NCI-H1048 (cell line): ENCODE data around the gene ADGRD1.

Experiments
- DNase-seq: peaks from one replicate; lab custom pipeline; 2025; lab: John Stamatoyannopoulos, UW

ADGRD1 gene

DNA sequence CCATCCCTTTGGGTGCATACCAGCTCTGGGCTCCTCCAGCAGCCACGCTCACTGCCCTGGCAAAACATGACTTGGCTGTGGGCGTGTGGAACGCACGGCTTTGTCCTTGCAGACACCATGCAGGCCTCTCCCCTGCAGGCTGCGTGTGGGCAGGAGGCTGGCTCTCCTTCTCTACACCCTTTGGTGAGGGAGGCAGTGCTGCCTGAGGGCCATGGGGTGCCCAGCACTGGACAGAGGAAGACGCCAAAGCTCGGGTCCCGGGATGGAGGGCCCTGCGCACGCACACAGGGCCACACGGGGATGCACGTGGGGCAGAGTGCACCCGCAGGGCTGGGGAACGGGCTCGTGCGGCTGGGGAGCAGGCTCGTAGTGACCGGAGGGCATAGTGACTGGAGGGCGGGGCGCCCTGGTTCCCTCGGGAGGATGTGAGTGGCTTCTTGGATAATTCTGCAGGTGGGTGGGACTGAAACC lies 89.7 kb downstream of the ADGRD1 start:
- DNase-seq: no peak

- DNase-seq: no peak
Observed at GRCh38 chr12:131044136-131044535, 90.4 kb downstream of the ADGRD1 start.

DNA sequence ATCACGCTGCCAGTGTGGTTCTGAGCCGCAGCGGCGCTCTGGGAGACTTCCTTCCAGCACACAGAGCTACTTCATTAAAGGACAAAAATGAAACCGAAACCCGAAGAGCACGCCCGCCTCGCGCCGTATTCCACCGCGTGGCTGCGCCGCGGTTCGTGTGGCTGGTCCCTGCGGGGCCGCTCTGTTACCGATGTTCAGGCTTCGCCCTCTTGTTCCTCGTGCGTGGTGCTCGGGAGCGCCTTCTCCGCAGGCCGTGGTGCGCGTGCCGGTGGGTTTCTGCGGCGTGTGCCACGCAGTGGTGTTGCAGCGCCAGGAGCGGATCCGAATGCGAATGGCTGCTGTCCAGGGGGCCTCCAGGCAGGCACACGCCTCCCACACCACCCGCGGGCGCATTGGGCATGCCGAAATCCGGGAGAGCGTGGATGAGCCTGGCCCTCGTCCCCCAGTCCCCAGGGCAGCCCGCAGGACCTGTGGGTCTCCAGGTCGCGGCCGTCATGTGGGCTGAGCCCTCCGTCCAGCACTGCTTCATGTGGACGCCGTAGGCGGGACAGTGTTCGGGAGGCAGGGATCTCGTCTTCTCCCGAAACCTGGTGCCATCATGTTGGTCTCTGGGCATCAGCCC lies 91.2 kb downstream of the ADGRD1 start:
- peak; percentile 42 for DNase-seq

DNA sequence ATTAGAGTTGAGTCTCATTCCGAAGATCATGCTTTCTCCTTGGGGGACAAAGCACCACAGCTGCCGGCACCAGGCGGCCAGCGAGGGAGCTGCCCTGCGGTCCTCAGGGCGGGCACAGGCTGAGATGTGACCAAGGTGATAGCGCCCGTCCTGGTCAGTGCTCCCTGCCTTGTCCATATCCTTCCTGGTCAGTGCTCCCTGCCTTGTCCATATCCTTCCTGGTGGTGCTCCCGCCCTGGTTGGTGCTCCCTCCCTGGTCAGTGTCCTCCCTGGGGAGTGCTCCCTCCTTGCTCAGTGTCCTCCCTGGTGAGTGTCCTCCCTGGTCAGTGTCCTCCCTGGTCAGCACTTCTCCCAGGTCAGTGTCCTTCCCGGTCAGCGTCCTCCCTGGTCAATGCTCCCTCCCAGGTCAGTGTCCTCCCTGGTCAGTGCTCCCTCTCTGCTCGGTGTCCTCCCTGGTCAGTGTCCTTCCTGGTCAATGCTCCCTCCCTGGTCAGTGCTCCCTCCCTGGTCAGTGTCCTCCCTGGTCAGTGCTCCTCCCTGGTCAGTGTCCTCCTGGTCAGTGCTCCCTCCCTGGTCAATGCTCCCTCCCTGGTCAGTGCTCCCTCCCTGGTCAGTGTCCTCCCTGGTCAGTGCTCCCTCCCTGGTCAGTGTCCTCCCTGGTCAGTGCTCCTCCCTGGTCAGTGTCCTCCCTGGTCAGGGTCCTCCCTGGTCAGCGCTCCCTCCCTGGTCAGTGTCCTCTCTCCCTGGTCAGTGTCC lies 92.2 kb downstream of the ADGRD1 start:
- DNase-seq: no peak

DNA sequence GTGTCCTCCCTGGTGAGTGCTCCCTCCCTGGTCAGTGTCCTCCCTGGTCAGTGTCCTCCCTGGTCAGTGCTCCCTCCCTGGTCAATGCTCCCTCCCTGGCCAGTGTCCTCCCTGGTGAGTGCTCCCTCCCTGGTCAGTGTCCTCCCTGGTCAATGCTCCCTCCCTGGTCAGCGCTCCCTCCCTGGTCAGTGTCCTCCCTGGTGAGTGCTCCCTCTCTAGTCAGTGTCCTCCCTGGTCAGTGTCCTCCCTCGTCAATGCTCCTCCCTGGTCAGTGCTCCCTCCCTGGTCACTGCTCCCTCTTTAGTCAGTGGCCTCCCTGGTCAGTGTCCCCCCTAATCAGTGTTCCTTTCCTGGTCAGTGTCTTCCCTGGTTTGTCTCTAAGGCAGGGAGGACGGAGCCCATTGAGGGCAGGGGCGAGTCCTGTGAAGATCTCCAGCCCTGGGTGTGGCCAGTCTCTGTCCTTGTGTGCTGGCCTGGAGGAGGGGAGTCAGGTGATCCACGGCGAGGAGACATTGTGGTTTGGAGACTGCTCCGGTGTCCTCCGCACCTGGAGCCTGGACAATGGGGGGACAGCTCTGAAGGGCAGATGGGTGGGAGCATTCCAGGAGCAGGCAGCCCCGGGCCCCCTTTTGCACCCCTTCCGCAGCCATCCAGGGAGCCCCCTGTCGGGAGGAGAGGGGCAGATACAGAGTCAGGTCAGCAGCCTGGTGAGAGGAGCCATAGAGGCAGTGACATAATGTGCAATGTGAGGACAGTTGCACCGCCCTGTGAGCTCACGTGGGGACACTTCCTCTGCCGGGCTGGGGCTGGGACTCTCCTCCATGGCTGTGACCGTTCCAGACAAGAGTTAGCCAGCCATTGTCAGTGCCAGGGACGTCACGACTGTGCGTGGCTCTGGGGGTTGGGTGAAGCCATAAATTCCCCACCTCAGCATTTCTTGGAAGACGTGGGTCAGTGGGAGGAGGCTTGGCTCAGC lies 93.4 kb downstream of the ADGRD1 start:
- DNase-seq: no peak

DNA sequence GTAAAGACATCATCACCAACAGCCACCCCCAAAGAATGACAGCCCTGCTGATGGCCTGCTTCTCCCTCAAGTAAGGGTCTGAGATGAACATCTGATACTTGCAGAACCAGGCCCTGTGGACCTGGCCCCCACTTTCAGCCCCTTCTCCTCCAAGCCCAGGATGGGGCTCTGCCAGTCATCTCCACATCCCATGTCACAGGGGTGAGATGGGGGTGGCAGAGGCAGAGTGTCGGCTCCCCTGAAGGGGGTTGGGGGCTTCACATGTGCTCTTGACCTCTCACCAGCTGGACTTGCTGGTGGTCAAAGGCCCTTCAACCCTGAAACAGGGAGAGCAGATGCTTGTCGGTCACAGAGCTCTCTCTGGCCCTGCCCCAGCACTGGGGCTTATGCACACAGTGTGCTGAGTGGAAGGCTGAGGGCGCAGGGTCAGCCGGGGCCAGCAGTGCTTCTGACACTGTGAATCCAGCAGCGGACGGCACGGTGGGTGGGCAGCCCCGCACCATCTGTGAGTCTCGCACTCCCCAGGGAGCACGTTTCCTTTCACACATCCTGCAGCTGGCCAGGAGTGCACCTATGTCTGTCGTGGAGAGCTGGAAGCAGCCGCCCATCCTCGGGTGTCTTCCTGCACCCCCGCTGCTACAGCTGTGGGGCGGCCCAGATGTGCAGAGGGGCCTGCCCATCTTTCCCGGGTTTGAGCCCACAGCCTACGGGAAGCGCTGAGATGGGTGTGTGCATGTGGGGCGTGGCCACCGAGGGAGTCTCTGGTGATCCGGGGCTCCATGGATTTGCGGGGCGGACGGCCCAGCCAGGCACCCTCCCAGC lies 94.3 kb downstream of the ADGRD1 start:
- no peak for DNase-seq

DNA sequence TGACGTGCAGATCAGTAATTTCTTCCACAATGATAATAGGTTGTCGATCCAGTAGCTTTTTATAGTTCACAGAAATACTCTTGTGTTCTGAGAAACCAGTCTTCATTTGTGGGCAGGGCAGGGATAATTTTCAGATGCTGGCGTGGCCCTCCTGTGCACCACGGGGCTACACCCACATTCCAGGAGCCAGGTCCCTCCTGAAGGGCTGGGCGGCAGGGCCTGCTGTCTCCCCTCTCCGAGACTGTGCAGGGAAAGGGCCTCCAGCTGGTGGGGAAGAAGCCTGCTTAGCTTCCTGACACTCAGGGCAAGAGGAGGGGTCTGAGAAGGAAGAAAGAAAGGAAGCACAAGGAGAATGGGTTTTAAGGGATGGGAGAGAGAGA lies 94.9 kb downstream of the ADGRD1 start:
- DNase-seq: no peak

DNA sequence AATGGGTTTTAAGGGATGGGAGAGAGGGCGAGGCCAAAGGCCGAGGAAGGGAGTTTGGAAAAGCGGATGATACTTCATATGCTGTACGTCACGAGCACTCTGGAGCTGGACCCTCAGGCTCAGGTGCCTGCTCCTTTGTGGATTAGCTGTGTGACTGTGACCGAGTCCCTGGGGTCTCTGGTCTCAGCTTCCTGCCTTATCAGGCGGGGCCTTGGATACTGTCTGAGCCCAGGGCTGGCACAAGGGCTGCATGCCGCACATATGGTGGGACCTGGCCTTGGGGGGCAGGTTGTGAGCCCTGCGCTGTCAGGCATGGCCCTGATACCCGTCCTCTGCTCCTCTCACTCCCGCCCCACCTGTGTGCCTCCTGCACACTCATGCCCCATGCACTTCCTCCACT lies 95.3 kb downstream of the ADGRD1 start:
- no peak for DNase-seq

GRCh38 chr12:131049549-131050339 lies 96.0 kb downstream of the ADGRD1 start:
- DNase-seq: no peak

- DNase-seq: no peak
Observed at GRCh38 chr12:131050463-131051154, 96.9 kb downstream of the ADGRD1 start.

DNA sequence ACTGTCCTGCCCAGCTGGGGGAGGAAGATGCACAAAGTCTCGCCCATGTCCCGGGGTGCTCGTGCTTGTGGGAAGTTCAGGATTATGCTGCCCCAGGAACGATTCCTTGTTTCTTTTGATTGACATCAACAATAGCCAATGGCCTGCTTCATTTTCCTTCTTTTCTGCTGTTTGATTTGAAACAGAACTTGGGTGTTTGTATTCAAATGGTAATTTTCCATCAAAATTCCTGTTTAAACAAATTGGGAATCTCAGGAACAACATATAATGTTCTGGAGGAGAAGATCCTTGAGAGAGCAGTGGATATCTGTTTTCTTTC lies 97.4 kb downstream of the ADGRD1 start:
- DNase-seq: no peak

GRCh38 chr12:131052063-131052781 lies 98.5 kb downstream of the ADGRD1 start:
- DNase-seq: no peak

DNA sequence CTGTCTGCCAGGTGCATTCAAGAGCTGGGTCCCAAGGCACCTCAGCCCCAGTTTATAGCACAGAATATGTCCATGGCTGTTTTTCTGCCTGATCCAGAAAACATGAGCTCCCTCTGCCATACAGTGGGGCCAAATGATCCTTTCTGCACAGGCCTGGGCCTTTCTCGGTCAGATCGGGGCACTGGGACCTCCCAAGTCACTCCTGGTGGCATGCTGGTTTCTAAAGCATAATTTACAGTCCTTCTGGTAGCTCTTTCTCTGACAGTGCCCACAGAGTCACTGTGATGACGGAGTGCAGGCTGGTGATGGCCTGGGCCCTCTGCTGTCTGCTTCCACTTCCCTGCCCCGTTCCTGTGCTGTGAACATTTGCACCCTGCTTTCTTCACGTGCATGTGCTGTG lies 99.2 kb downstream of the ADGRD1 start:
- no peak for DNase-seq

- DNase-seq: no peak
Observed at GRCh38 chr12:131053567-131053966, 99.9 kb downstream of the ADGRD1 start.

DNA sequence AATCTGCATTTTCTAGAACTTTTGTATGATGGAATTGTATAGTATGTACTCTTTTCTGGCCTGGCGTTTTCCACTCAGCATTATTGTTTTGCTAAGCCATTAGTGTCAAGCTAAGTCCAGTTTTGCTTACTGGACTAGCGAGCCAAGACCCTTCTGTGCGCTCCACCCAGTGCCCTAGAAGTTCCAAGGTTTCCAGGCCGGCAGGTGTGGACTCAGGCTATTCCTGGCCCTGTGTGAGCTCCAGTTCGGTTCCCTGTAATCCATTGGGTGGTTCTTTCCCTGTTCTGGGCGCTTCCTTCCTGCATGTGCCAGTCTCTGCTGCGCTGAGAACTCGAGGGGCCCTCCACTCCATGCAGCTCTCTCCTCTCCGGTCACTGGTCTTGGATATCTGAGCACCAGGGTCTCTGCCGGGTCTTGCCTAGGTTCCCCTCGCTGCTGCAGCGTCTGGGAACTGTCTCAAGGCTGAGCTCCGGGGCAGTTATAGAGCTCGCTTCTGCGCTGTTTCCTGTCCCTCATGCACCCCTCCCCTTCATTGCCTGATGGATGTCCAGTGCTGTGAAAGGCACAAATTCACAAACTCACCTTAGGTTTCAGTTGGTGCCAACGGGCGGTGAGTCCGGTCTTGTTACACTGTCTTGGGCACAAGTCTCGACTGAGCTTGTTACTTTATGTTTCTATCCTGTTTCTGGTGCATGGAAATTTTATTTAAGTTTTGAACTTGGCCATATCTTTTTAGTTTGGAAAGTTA lies 100.8 kb downstream of the ADGRD1 start:
- DNase-seq: no peak

GRCh38 chr12:131055093-131055465 lies 101.4 kb downstream of the ADGRD1 start:
- DNase-seq: no peak

DNA sequence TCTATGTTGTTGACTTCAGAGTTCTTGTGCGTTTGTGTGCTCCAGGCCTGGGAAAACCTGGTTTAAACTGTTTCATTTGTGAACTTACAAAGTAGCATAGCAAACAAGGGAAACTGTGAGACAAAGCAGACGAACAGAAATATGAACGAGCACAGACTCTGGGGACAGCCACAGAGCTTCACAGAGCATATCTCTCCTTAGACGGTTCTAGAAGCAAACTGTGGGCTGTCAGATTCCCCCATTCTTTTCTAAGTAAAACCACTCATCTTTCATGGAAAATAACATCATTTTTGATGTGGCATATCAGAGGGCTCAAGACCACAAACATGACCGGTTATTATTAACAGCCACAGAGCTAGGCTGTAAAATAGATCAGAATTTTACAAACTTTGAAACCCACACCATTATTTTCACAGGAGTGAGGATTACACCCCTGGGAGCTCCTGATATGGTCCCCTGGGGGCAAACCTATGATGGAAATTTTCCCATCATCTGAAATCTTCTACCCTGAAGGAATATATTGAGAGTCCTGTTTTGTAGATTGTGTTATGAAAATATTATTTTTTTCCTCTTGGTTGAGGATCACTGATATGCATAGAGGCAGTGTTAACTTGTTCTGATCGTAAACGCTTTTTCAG lies 102.0 kb downstream of the ADGRD1 start:
- DNase-seq: no peak

DNA sequence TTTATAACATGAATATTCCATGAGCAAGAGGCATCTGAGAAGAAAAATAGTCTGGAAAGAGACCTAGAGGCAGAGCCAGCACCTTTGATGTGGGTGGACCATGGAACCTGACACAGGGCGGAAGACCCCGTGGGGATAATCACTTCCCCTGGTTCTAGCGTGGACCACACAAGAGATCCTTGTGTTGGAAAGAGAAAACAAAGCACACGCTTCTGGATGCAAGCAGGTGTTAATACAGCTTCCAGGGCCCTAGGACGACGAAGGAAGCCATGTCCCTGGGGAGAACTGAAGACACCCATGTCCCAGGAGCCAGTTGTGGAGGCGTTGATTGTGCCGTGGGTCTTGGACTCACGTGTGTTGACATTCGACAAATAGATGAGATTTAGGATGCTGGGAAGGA lies 102.9 kb downstream of the ADGRD1 start:
- no peak for DNase-seq
